GM18858 (cell line): Measurements from ENCODE around the gene MEGF8.

Experiments
- ATAC-seq: cut with Tn5 transposase; IDR thresholded peaks from one replicate; pipeline ENCODE4 v1.9.1; 2021; ENCODE audit not compliant: unreplicated experiment

The MEGF8 gene

GRCh38 chr19:42303101-42303464 is 22.4 kb upstream of the MEGF8 start:
- no peak for ATAC-seq

GRCh38 chr19:42303876-42304275 is 21.6 kb upstream of the MEGF8 start:
- no peak for ATAC-seq

- no peak for ATAC-seq
Observed at GRCh38 chr19:42306646-42307045, 18.8 kb upstream of the MEGF8 start.

GRCh38 chr19:42309686-42310085 is 15.7 kb upstream of the MEGF8 start:
- ATAC-seq = no peak

GRCh38 chr19:42311657-42312056 is 13.8 kb upstream of the MEGF8 start:
- ATAC-seq = no peak

- no peak for ATAC-seq
Observed at GRCh38 chr19:42312370-42312769, 13.1 kb upstream of the MEGF8 start.

- no peak for ATAC-seq
Observed at GRCh38 chr19:42313096-42313839, 12.2 kb upstream of the MEGF8 start, which contains the start of gene TMEM145. Gene TMEM145, plus strand, starts transcription at chr19:42313309. Its CDS starts 68 bp downstream, at chr19:42313377.

GRCh38 chr19:42313840-42314755 is 11.3 kb upstream of the MEGF8 start:
- ATAC-seq = no peak

- ATAC-seq = no peak
Observed at GRCh38 chr19:42315024-42315423, 10.4 kb upstream of the MEGF8 start.

- no peak for ATAC-seq
Observed at GRCh38 chr19:42316223-42317211, 8.9 kb upstream of the MEGF8 start.

- ATAC-seq = no peak
Observed at GRCh38 chr19:42317535-42317934, 7.9 kb upstream of the MEGF8 start.

GRCh38 chr19:42322305-42322704 is 3.1 kb upstream of the MEGF8 start:
- ATAC-seq = no peak

- no peak for ATAC-seq
Observed at GRCh38 chr19:42323473-42323851, 2.0 kb upstream of the MEGF8 start.

GRCh38 chr19:42323852-42324654 is 1.4 kb upstream of the MEGF8 start:
- ATAC-seq = no peak

- ATAC-seq = no peak
Observed at GRCh38 chr19:42324655-42325307, 654 bp upstream of the MEGF8 start.

- ATAC-seq = no peak
Observed at GRCh38 chr19:42325896-42326771, 699 bp downstream of the MEGF8 start.

- no peak for ATAC-seq
Observed at GRCh38 chr19:42326969-42327368, 1.5 kb downstream of the MEGF8 start.

- no peak for ATAC-seq
Observed at GRCh38 chr19:42327381-42327780, 1.9 kb downstream of the MEGF8 start.

GRCh38 chr19:42328106-42328505 is 2.7 kb downstream of the MEGF8 start:
- no peak for ATAC-seq
